CD4-positive, alpha-beta T cell treated with Interleukin-4 for 4 hours (primary cell): ENCODE measurements around the gene BBS9.
"Not testable (repeated sequence)": the region's sequence is repeated elsewhere in the genome, so short reads cannot be mapped to it uniquely, and the experiment has no call there.

Experiments used
- DNase-seq: peaks from one replicate; pipeline ENCODE4 v3.0.0-alpha.2; 2020

BBS9 gene

GRCh38 chr7:33511778-33512177, 382.4 kb downstream of the BBS9 start:
- no peak for DNase-seq

- DNase-seq: no peak
Observed at GRCh38 chr7:33516568-33516967, 387.2 kb downstream of the BBS9 start.

- no peak for DNase-seq
Observed at GRCh38 chr7:33517191-33517590, 387.8 kb downstream of the BBS9 start.

- not testable (repeated sequence) for DNase-seq
Observed at GRCh38 chr7:33527008-33527407, 397.6 kb downstream of the BBS9 start.

GRCh38 chr7:33527613-33528012, 398.2 kb downstream of the BBS9 start:
- DNase-seq: not testable (repeated sequence)

- DNase-seq: no peak
Observed at GRCh38 chr7:33529070-33529469, 399.7 kb downstream of the BBS9 start.

- no peak for DNase-seq
Observed at GRCh38 chr7:33530664-33531063, 401.3 kb downstream of the BBS9 start.

- no peak for DNase-seq
Observed at GRCh38 chr7:33531888-33532287, 402.5 kb downstream of the BBS9 start.

- no peak for DNase-seq
Observed at GRCh38 chr7:33534833-33535232, 405.5 kb downstream of the BBS9 start.

GRCh38 chr7:33535989-33536388, 406.6 kb downstream of the BBS9 start:
- DNase-seq: no peak

GRCh38 chr7:33536398-33537103, 407.2 kb downstream of the BBS9 start:
- DNase-seq: no peak

GRCh38 chr7:33537104-33537477, 407.7 kb downstream of the BBS9 start:
- DNase-seq: no peak

- no peak for DNase-seq
Observed at GRCh38 chr7:33539198-33539597, 409.8 kb downstream of the BBS9 start.

- DNase-seq: no peak
Observed at GRCh38 chr7:33539659-33540400, 410.5 kb downstream of the BBS9 start.

- no peak for DNase-seq
Observed at GRCh38 chr7:33547880-33548279, 418.5 kb downstream of the BBS9 start.

- DNase-seq: no peak
Observed at GRCh38 chr7:33550363-33550762, 421.0 kb downstream of the BBS9 start.

- no peak for DNase-seq
Observed at GRCh38 chr7:33550979-33551378, 421.6 kb downstream of the BBS9 start.

GRCh38 chr7:33554046-33554445, 424.7 kb downstream of the BBS9 start:
- no peak for DNase-seq

GRCh38 chr7:33554576-33554975, 425.2 kb downstream of the BBS9 start:
- no peak for DNase-seq

GRCh38 chr7:33556472-33556871, 427.1 kb downstream of the BBS9 start:
- no peak for DNase-seq

GRCh38 chr7:33558549-33559323, 429.4 kb downstream of the BBS9 start:
- DNase-seq: no peak

- no peak for DNase-seq
Observed at GRCh38 chr7:33559324-33559710, 430.0 kb downstream of the BBS9 start.

GRCh38 chr7:33562996-33563395, 433.6 kb downstream of the BBS9 start:
- no peak for DNase-seq

GRCh38 chr7:33563651-33564050, 434.3 kb downstream of the BBS9 start:
- no peak for DNase-seq
